Adrenal gland (tissue), 5 donors: ENCODE results near the gene TMEM185B.

Experiments
- CTCF ChIP-seq, 6 experiments: fragments of 450-650 bp in 4 of 6; fragments of 200-600 bp in 2 of 6; sonication (generic) in 1 of 6; IDR thresholded peaks; 1 replicate in 5 of 6; 2 replicates in 1 of 6; pipeline versions ENCODE4 v1.5.1 to v1.8.0; 2016 to 2021; ENCODE audit warnings: antibody characterized with exemption in 6 of 6, mild to moderate bottlenecking in 2 of 6, moderate library complexity in 1 of 6
- POLR2A ChIP-seq, 2 donors: fragments of 450-650 bp; IDR thresholded peaks; one replicate each; pipeline ENCODE4 v1.6.1; 2017; ENCODE audit warnings: antibody characterized with exemption in 2 of 2, mild to moderate bottlenecking in 2 of 2, moderate library complexity in 1 of 2
- donor health status: DM: no; HTN: no; CAD: no.

- TF ChIP-seq CTCF (IDR thresholded peaks at IDR 0.05) (no peak), POLR2A (IDR thresholded peaks at IDR 0.05) (no peak)
Observed at GRCh38 chr2:120231564-120231973, 8.4 kb upstream of the TMEM185B start.
